GM23338 (cell line): ENCODE measurements around the gene LRWD1. TPM values are rescaled to one million over a fixed set of nuclear protein-coding genes. Genes with fewer than 3 reads are reported as not detected.
A peak's percentile ranks its signal among the peaks of the same experiment; 100 is the strongest.

Experiments
- ATAC-seq: fragments of 200-7000 bp; cut with Tn5 transposase; 3 replicates; pipeline ENCODE4 v1.9.1; 2020
- DNase-seq: peaks from one replicate; pipeline ENCODE4 v3.0.0-alpha.2; 2015; ENCODE audit warnings: low spot score
- H2AFZ ChIP-seq: fragments of 200-600 bp; sonication (generic); 2 replicates; pipeline ENCODE4 v1.8.0; 2016; ENCODE audit warnings: antibody characterized with exemption, mild to moderate bottlenecking, moderate library complexity
- H3F3A ChIP-seq: fragments of 200-600 bp; sonication (generic); replicated peaks from 2 replicates; pipeline ENCODE4 v1.8.0; 2017; ENCODE audit warnings: antibody characterized with exemption, mixed run types, low read depth
- H3K27ac ChIP-seq: fragments of 200-600 bp; sonication (generic); 2 replicates; pipeline ENCODE4 v1.6.1; 2016; ENCODE audit warnings: low read depth
- H3K27me3 ChIP-seq: fragments of 200-600 bp; sonication (generic); 2 replicates; pipeline ENCODE4 v1.8.0; 2016; ENCODE audit warnings: mild to moderate bottlenecking, mixed run types, moderate library complexity; ENCODE audit not compliant: insufficient read depth
- H3K36me3 ChIP-seq: fragments of 200-600 bp; sonication (generic); 2 replicates; pipeline ENCODE4 v1.8.0; 2016; ENCODE audit warnings: mild to moderate bottlenecking; ENCODE audit not compliant: insufficient read depth
- H3K4me1 ChIP-seq: fragments of 200-600 bp; sonication (generic); 2 replicates; pipeline ENCODE4 v1.8.0; 2016; ENCODE audit warnings: mild to moderate bottlenecking, moderate library complexity; ENCODE audit not compliant: insufficient read depth
- H3K4me2 ChIP-seq: fragments of 200-600 bp; sonication (generic); 2 replicates; pipeline ENCODE4 v1.7.1; 2017; ENCODE audit warnings: mixed run types
- H3K4me3 ChIP-seq: fragments of 200-600 bp; sonication (generic); 2 replicates; pipeline ENCODE4 v1.6.1; 2016; ENCODE audit warnings: mixed run types
- H3K79me2 ChIP-seq: fragments of 200-600 bp; sonication (generic); replicated peaks from 2 replicates; pipeline ENCODE4 v1.8.0; 2017; ENCODE audit warnings: mild to moderate bottlenecking; ENCODE audit not compliant: insufficient read depth
- H3K9me2 ChIP-seq: fragments of 200-600 bp; sonication (generic); 2 replicates; pipeline ENCODE4 v1.8.0; 2017; ENCODE audit not compliant: insufficient read depth
- H4K20me1 ChIP-seq: fragments of 200-600 bp; sonication (generic); replicated peaks from 2 replicates; pipeline ENCODE4 v1.8.0; 2017; ENCODE audit warnings: mild to moderate bottlenecking; ENCODE audit not compliant: insufficient read depth
- H3K27ac Mint-ChIP-seq: 2 replicates; pipeline ENCODE4 v1.8.0; 2020; ENCODE audit warnings: inconsistent platforms, mild to moderate bottlenecking, moderate library complexity, mixed read lengths
- H3K27me3 Mint-ChIP-seq: 3 replicates; pipeline ENCODE4 v1.8.0; 2022; ENCODE audit warnings: low read depth, mild to moderate bottlenecking, moderate library complexity, mixed read lengths, inconsistent platforms; ENCODE audit not compliant: insufficient read depth, poor library complexity
- H3K36me3 Mint-ChIP-seq: 3 replicates; pipeline ENCODE4 v1.8.0; 2021; ENCODE audit warnings: low read depth, mild to moderate bottlenecking, inconsistent platforms, moderate library complexity, mixed read lengths
- H3K4me1 Mint-ChIP-seq: 3 replicates; pipeline ENCODE4 v1.8.0; 2020; ENCODE audit warnings: mild to moderate bottlenecking, inconsistent platforms, mixed read lengths
- H3K4me3 Mint-ChIP-seq: 3 replicates; pipeline ENCODE4 v1.8.0; 2021; ENCODE audit warnings: moderate library complexity, mild to moderate bottlenecking, inconsistent platforms, mixed read lengths
- H3K9me3 Mint-ChIP-seq: 3 replicates; pipeline ENCODE4 v1.8.0; 2020; ENCODE audit warnings: moderate library complexity, mild to moderate bottlenecking, inconsistent platforms, mixed read lengths
- CREB1 ChIP-seq: fragments of 250-450 bp; sonication (Bioruptor Pico); IDR thresholded peaks from 2 replicates; pipeline ENCODE4 v1.5.0; 2020; ENCODE audit warnings: low read depth, mild to moderate bottlenecking, moderate library complexity
- CTCF ChIP-seq, 2 experiments: fragments of 200-600 bp in 1 of 2; sonication (generic) in 1 of 2; conservative IDR thresholded peaks; 2 replicates each; pipeline versions ENCODE4 v1.5.1 to v1.6.1; 2016 to 2017; ENCODE audit warnings: antibody characterized with exemption in 2 of 2, low read depth in 2 of 2, mild to moderate bottlenecking in 2 of 2, moderate library complexity in 1 of 2
- EZH2 ChIP-seq: fragments of 200-600 bp; sonication (generic); IDR thresholded peaks from one replicate; pipeline ENCODE4 v1.8.0; 2017; ENCODE audit warnings: antibody characterized with exemption, mild to moderate bottlenecking, low read depth; ENCODE audit not compliant: unreplicated experiment
- EZH2phosphoT487 ChIP-seq: fragments of 200-600 bp; sonication (generic); IDR thresholded peaks from one replicate; pipeline ENCODE4 v1.8.1; 2018; ENCODE audit warnings: antibody characterized with exemption; ENCODE audit not compliant: unreplicated experiment
- NANOG ChIP-seq: IDR thresholded peaks from 2 replicates; pipeline ENCODE4 v1.6.1; 2016; ENCODE audit warnings: antibody characterized with exemption, borderline replicate concordance
- ZNF331 ChIP-seq: fragments of 250-450 bp; sonication (Bioruptor Pico); IDR thresholded peaks from 2 replicates; pipeline ENCODE4 v1.5.0; 2020; ENCODE audit warnings: low read depth, mild to moderate bottlenecking, moderate library complexity
- ZNF462 ChIP-seq: fragments of 250-450 bp; sonication (Bioruptor Pico); IDR thresholded peaks from 2 replicates; pipeline ENCODE4 v1.5.0; 2020; ENCODE audit warnings: mild to moderate bottlenecking, moderate library complexity
- polyA plus RNA-seq: library from polyadenylated mRNA; unstranded; fragments of >200 nt; fragmentation: Nextera tagmentation; extraction: Ambion mirVana; gene quantifications from 2 replicates; pipeline ENCODE4 v1.2.1, GENCODE V29; 2016
- total RNA-seq: library from RNA; depleted of rRNA; stranded (reverse); fragments of >200 nt; shearing (Covaris generic); gene quantifications from 2 replicates; pipeline ENCODE4 v1.2.3, GENCODE V29; 2014

LRWD1 gene
- total and polyA plus RNA-seq, 2 experiments from 2014 or later = 24.0 to 55.2 TPM

- Mint-ChIP-seq H3K36me3 (peaks cover 35% of the 10 kb centered on the region), H3K4me1 (peaks cover 19% of the 10 kb centered on the region), H3K4me3 (no peak overlapping the region), H3K9me3 (no peaks in the 10 kb centered on the region), H3K27me3 (peaks cover 12% of the 10 kb centered on the region), H3K27ac (peak overlapping the region; percentile 70)
- 0 out of 2 replicates have a peak, but pooled peaks cover 7% of the 10 kb centered on the region for H3K36me3 ChIP-seq
- no peaks in the 10 kb centered on the region; the same call in 1 of the 2 replicates for H4K20me1 ChIP-seq
- H2AFZ ChIP-seq = no peak overlapping the region
- no peak overlapping the region for H3K4me2 ChIP-seq
- ATAC-seq (peak; percentile 38), DNase-seq (peak; percentile 48)
- peaks cover 3% of the 10 kb centered on the region; the same call in 1 of the 2 replicates for H3K79me2 ChIP-seq
- no peaks in the 10 kb centered on the region for H3K9me2 ChIP-seq
- no peak overlapping the region for H3K4me3 ChIP-seq
- TF ChIP-seq NANOG (no peak), ZNF462 (CRISPR knock-in tag) (no peak), EZH2phosphoT487 (no peak), ZNF331 (CRISPR knock-in tag) (no peak), CTCF (conservative IDR thresholded peaks at IDR 0.05; ENCODE audit: low read depth in 2 of 2) (no peak), CREB1 (CRISPR knock-in tag) (no peak), EZH2 (no peak)
- no peaks in the 10 kb centered on the region for H3K27me3 ChIP-seq
- no peaks in the 10 kb centered on the region for H3K4me1 ChIP-seq
- no peak overlapping the region; the same call in 1 of the 2 replicates for H3K27ac ChIP-seq
- 0 out of 2 replicates have a peak, but pooled peaks cover 9% of the 10 kb centered on the region for H3F3A ChIP-seq
Observed at GRCh38 chr7:102424129-102424551, 40.6 kb upstream of the LRWD1 start.
